AG04450 (cell line): Measurements from ENCODE around the gene TCFL5. TPM values are rescaled to one million over a fixed set of nuclear protein-coding genes. Genes with fewer than 3 reads are reported as not detected.

ENCODE experiments used
- CTCF ChIA-PET: fragments of 300-600, 350-600 bp; formaldehyde crosslinking; extraction: SDS; loops from one replicate; lab custom pipeline; 2022; ENCODE audit warnings: antibody characterized with exemption, inconsistent platforms; lab: Charles Lee
- POLR2A ChIA-PET: fragments of 350-600 bp; formaldehyde crosslinking; extraction: SDS; loops from one replicate; lab custom pipeline; 2021; ENCODE audit warnings: antibody characterized with exemption, inconsistent platforms; lab: Yijun Ruan, JAX
- DNase-seq: peaks from one replicate; pipeline ENCODE4 v3.0.0-alpha.2; 2011; ENCODE audit warnings: low read depth, low spot score
- H3K27ac ChIP-seq: one replicate; pipeline ENCODE4 v1.5.1; 2012; ENCODE audit warnings: low read depth, low read length, control low read depth
- H3K27me3 ChIP-seq: one replicate; pipeline ENCODE4 v1.6.0; 2012; ENCODE audit warnings: low read length; ENCODE audit not compliant: control insufficient read depth, insufficient read depth
- H3K4me3 ChIP-seq: 2 replicates; pipeline ENCODE4 v1.5.1; 2011; ENCODE audit warnings: mild to moderate bottlenecking, low read depth, low read length, control low read depth
- H3K9me3 ChIP-seq: 2 replicates; pipeline ENCODE4 v1.5.1; 2012; ENCODE audit warnings: low read length; ENCODE audit not compliant: control insufficient read depth, insufficient read depth
- CTCF ChIP-seq: IDR thresholded peaks from 2 replicates; pipeline ENCODE4 v1.5.1; 2011; ENCODE audit warnings: low read depth, low read length, control low read depth, inconsistent platforms
- polyA plus RNA-seq: library from polyadenylated mRNA; depleted of rRNA; stranded (reverse); fragments of >200 nt; gene quantifications from 2 replicates; pipeline ENCODE4 v1.2.3, GENCODE V29; 2011

Gene TCFL5
- polyA plus RNA-seq, 1 experiment: 9.9 TPM

- no peak overlapping the region for H3K27ac ChIP-seq
- TF ChIP-seq CTCF: no peak
- no peak for DNase-seq
- peak overlapping the region; percentile 68 for H3K4me3 ChIP-seq
- H3K9me3 ChIP-seq: no peaks in the 10 kb centered on the region; the same call in 1 of the 2 replicates
- ChIA-PET CTCF (no interaction called here), POLR2A (no interaction called here)
- no peaks in the 10 kb centered on the region for H3K27me3 ChIP-seq
Observed at GRCh38 chr20:62806383-62807050, 55.1 kb downstream of the TCFL5 start.

- no peak for TF ChIP-seq CTCF
- no peaks in the 10 kb centered on the region for H3K27me3 ChIP-seq
- H3K4me3 ChIP-seq: peak overlapping the region; percentile 68
- no peak for DNase-seq
- H3K27ac ChIP-seq: no peak overlapping the region
- no peaks in the 10 kb centered on the region; the same call in 1 of the 2 replicates for H3K9me3 ChIP-seq
- ChIA-PET POLR2A (interaction anchor here (0.5 to 1.0 kb wide), 2 partner anchors 16 to 131 kb away, joined by 3 to 4 read pairs; no protein-coding TSS in a partner anchor), CTCF (no interaction called here)
Observed at GRCh38 chr20:62805711-62806382, 55.8 kb downstream of the TCFL5 start.

GRCh38 chr20:62805155-62805710, 56.4 kb downstream of the TCFL5 start:
- Histone ChIP-seq H3K4me3 (peak overlapping the region; percentile 68), H3K27me3 (no peaks in the 10 kb centered on the region), H3K9me3 (no peaks in the 10 kb centered on the region; the same call in 1 of the 2 replicates), H3K27ac (no peak overlapping the region)
- POLR2A ChIA-PET: interaction anchor here (0.5 to 1.0 kb wide), 2 partner anchors 15 to 132 kb away, joined by 3 to 4 read pairs; no protein-coding TSS in a partner anchor
- no peak for DNase-seq
- TF ChIP-seq CTCF: 0 out of 2 replicates have a peak, but pooled peaks have one; percentile 9
- CTCF ChIA-PET: no interaction called here

- no peak within 1 kb of the TSS for H3K27ac ChIP-seq
- POLR2A ChIA-PET: interaction anchor here (1.0 kb wide), 1 partner anchor 133 kb away, joined by 3 read pairs; no protein-coding TSS in a partner anchor
- no peak for TF ChIP-seq CTCF
Observed at GRCh38 chr20:62804627-62805154, 56.9 kb downstream of the TCFL5 start, which contains the start of gene OGFR. OGFR (plus strand) TSS chr20:62804835; CDS start chr20:62804860, 25 bp downstream.

More at GRCh38 chr20:62804627-62805154, 56.9 kb downstream of the TCFL5 start, which contains the start of gene OGFR:
- CTCF ChIA-PET: no interaction called here
- H3K27me3 ChIP-seq: no peaks in the 10 kb centered on the region
- no peak for DNase-seq
- H3K4me3 ChIP-seq: peak within 1 kb of the TSS; percentile 68
- no peaks in the 10 kb centered on the region; the same call in 1 of the 2 replicates for H3K9me3 ChIP-seq
